Liver (tissue), 3 donors: ENCODE data around the gene CA11.

Experiments
- JUND ChIP-seq, 2 donors: IDR thresholded peaks; 2 replicates each; pipeline ENCODE4 v1.6.1; 2016; ENCODE audit warnings: antibody characterized with exemption in 2 of 2
- MAX ChIP-seq: IDR thresholded peaks from 2 replicates; pipeline ENCODE4 v1.6.1; 2016; ENCODE audit warnings: antibody characterized with exemption
- TF ChIP-seq, protein P1 (sequence below): fragments of 150-350 bp; IDR thresholded peaks from 2 replicates; pipeline ENCODE4 v1.5.1; 2017; ENCODE audit warnings: improper control_type of control experiment, low read depth, low read length; ENCODE audit not compliant: missing input control
- donor health status: healthy.
- donor health status: healthy.

- TF ChIP-seq MAX, result no peak
- no peak for TF ChIP-seq JUND (IDR thresholded peaks at IDR 0.05)
- TF ChIP-seq, protein P1, sequence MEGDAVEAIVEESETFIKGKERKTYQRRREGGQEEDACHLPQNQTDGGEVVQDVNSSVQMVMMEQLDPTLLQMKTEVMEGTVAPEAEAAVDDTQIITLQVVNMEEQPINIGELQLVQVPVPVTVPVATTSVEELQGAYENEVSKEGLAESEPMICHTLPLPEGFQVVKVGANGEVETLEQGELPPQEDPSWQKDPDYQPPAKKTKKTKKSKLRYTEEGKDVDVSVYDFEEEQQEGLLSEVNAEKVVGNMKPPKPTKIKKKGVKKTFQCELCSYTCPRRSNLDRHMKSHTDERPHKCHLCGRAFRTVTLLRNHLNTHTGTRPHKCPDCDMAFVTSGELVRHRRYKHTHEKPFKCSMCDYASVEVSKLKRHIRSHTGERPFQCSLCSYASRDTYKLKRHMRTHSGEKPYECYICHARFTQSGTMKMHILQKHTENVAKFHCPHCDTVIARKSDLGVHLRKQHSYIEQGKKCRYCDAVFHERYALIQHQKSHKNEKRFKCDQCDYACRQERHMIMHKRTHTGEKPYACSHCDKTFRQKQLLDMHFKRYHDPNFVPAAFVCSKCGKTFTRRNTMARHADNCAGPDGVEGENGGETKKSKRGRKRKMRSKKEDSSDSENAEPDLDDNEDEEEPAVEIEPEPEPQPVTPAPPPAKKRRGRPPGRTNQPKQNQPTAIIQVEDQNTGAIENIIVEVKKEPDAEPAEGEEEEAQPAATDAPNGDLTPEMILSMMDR, result no peak
Measured at GRCh38 chr19:48591021-48591420, 55.0 kb downstream of the CA11 start.
